AG04450 (cell line): Measurements from ENCODE around the gene APAF1. TPM values are rescaled to one million over a fixed set of nuclear protein-coding genes. Genes with fewer than 3 reads are reported as not detected.

Experiments used
- CTCF ChIA-PET: fragments of 300-600, 350-600 bp; formaldehyde crosslinking; extraction: SDS; loops from one replicate; lab custom pipeline; 2022; ENCODE audit warnings: antibody characterized with exemption, inconsistent platforms; lab: Charles Lee
- POLR2A ChIA-PET: fragments of 350-600 bp; formaldehyde crosslinking; extraction: SDS; loops from one replicate; lab custom pipeline; 2021; ENCODE audit warnings: antibody characterized with exemption, inconsistent platforms; lab: Yijun Ruan, JAX
- DNase-seq: peaks from one replicate; pipeline ENCODE4 v3.0.0-alpha.2; 2011; ENCODE audit warnings: low read depth, low spot score
- H3K27ac ChIP-seq: one replicate; pipeline ENCODE4 v1.5.1; 2012; ENCODE audit warnings: low read depth, low read length, control low read depth
- H3K27me3 ChIP-seq: one replicate; pipeline ENCODE4 v1.6.0; 2012; ENCODE audit warnings: low read length; ENCODE audit not compliant: control insufficient read depth, insufficient read depth
- H3K4me3 ChIP-seq: 2 replicates; pipeline ENCODE4 v1.5.1; 2011; ENCODE audit warnings: mild to moderate bottlenecking, low read depth, low read length, control low read depth
- H3K9me3 ChIP-seq: 2 replicates; pipeline ENCODE4 v1.5.1; 2012; ENCODE audit warnings: low read length; ENCODE audit not compliant: control insufficient read depth, insufficient read depth
- polyA plus RNA-seq: library from polyadenylated mRNA; depleted of rRNA; stranded (reverse); fragments of >200 nt; gene quantifications from 2 replicates; pipeline ENCODE4 v1.2.3, GENCODE V29; 2011
- TF ChIP-seq, protein P1 (sequence below): IDR thresholded peaks from 2 replicates; pipeline ENCODE4 v1.5.1; 2011; ENCODE audit warnings: low read depth, low read length, control low read depth, inconsistent platforms

APAF1 gene
- polyA plus RNA-seq, 1 experiment = 21.0 TPM

DNA sequence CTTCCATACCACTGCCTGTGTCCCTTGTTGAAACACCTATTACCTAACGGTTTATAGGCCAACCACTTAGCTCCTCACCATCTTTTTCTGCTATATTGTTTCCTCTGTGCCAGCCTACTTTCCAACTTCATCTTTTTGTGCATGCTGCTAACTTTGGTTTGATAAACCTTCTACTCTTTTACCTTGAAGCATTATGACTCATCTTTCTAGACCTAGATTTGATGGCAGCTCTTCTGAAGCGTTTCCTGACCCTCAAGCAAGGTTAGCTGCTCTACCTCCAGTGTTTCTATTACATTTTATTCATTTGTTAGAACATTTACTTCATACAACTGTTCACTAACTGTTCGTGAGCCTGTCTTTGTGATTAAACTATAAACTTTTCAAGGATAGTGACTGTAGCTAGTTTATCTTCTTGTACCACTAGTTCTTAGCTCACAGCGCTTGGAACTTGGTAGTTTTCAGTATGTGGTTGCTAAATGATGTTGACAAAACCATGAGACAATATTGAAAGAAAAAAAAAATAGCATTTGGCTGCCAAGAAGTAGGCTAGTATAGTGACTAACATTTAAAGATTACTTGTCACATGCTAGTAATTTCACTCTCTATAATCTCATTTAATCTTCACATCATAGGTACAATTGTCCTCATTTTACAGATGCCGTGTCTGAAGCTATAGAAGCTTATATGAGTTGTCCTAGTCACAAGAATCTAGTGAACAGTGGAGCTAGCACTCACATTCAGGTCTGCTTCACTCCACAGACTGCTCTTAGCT lies 79.5 kb downstream of the APAF1 start:
- CTCF ChIA-PET = interaction anchor here (0.6 to 2.8 kb wide), 10 partner anchors 10 to 319 kb away, joined by 3 to 26 read pairs (median 4); no protein-coding TSS in a partner anchor
- Histone ChIP-seq H3K9me3 (no peaks in the 10 kb centered on the region), H3K27me3 (no peaks in the 10 kb centered on the region), H3K27ac (no peak overlapping the region), H3K4me3 (no peak overlapping the region)
- POLR2A ChIA-PET = no interaction called here
- DNase-seq = no peak
- TF ChIP-seq, protein P1, sequence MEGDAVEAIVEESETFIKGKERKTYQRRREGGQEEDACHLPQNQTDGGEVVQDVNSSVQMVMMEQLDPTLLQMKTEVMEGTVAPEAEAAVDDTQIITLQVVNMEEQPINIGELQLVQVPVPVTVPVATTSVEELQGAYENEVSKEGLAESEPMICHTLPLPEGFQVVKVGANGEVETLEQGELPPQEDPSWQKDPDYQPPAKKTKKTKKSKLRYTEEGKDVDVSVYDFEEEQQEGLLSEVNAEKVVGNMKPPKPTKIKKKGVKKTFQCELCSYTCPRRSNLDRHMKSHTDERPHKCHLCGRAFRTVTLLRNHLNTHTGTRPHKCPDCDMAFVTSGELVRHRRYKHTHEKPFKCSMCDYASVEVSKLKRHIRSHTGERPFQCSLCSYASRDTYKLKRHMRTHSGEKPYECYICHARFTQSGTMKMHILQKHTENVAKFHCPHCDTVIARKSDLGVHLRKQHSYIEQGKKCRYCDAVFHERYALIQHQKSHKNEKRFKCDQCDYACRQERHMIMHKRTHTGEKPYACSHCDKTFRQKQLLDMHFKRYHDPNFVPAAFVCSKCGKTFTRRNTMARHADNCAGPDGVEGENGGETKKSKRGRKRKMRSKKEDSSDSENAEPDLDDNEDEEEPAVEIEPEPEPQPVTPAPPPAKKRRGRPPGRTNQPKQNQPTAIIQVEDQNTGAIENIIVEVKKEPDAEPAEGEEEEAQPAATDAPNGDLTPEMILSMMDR = no peak

DNA sequence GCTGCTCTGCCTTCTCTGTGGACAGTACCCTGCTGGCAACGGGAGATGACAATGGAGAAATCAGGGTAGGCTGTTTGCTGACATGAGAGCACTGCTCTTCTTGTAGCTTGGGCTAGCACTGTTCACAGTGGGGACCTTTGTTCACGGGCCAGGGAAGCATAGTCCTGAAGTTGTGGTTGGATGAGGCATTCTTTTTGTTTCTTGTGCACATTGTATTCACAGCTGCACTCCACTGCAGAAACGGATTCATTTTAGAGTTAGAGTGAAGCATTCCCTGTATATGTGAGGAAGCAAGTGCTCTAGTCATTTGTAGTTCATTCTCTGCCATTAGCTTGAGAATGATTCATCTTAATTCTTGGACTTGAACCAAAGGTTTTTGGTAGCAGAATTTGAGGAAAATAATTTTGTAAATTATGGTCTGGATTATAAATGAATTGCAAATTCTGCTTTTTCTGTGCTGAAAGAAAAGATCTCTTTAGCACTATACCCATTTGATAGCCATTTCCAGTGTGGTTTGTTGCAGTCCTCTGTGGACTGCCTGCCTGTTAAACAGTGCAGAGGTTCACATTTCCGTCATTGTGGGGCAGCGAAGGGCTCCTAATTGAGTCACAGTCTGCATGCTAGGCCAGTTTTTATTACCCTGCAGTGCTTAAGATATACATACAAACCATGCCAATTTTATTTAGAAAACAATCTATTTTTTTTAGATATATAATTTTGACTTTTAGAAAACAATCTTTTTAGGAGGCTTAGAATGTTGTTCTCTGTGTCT lies 80.6 kb downstream of the APAF1 start:
- POLR2A ChIA-PET = no interaction called here
- peak; percentile 39 for DNase-seq
- CTCF ChIA-PET = interaction anchor here (0.6 to 2.8 kb wide), 12 partner anchors 9 to 318 kb away, joined by 3 to 26 read pairs (median 4); no protein-coding TSS in a partner anchor
- Histone ChIP-seq H3K4me3 (no peak overlapping the region), H3K9me3 (no peaks in the 10 kb centered on the region), H3K27ac (peak overlapping the region; percentile 63), H3K27me3 (no peaks in the 10 kb centered on the region)
- TF ChIP-seq, protein P1 = peak; percentile 71

DNA sequence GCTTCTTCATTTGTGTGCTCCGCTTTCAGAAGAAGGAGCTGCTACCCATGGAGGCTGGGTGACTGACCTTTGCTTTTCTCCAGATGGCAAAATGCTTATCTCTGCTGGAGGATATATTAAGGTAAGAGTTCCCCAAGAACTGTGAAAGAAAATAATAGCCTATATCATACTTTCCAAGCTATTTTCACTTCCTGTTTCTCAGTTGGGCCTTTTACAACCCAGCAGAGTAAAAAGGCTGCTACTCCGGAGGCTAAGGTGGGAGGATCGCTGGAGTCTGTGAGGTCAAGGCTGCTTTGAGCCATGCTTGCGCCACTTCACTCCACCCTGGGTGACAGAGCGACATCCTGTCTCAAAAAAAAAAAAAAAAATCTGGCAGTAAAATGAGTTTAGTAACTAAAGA lies 82.1 kb downstream of the APAF1 start:
- no peaks in the 10 kb centered on the region for H3K27me3 ChIP-seq
- DNase-seq = no peak
- no peak overlapping the region for H3K4me3 ChIP-seq
- TF ChIP-seq, protein P1 = no peak
- H3K9me3 ChIP-seq = no peaks in the 10 kb centered on the region
- no peak overlapping the region for H3K27ac ChIP-seq
- CTCF ChIA-PET = interaction anchor here (0.8 to 4.5 kb wide), 4 partner anchors 9 to 271 kb away, joined by 3 to 27 read pairs (median 4); no protein-coding TSS in a partner anchor
- POLR2A ChIA-PET = interaction anchor here (0.7 kb wide), 1 partner anchor 16 kb away, joined by 3 read pairs; no protein-coding TSS in a partner anchor

DNA sequence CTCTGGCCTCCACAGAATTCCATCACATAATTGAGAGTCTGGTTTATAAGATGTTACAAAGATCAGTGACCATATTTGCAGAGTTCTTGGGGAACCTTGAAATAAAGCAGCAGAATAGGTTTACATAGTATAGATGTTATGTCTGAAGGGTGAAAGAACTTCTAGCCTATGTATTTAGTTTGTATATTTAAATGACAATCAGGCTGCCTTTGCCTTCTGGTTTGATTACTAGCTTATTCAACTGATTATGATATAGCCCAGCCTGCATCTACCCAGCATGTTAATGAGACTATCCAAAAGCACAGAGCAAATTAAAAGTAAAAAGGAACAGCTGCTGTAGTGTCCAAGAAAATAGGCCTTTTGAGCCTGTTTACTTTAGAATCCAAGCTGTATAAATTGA lies 85.3 kb downstream of the APAF1 start:
- TF ChIP-seq, protein P1 = no peak
- H3K4me3 ChIP-seq = no peak overlapping the region
- CTCF ChIA-PET = interaction anchor here (4.5 kb wide), 1 partner anchor 268 kb away, joined by 27 read pairs; no protein-coding TSS in a partner anchor
- DNase-seq = no peak
- H3K27me3 ChIP-seq = no peaks in the 10 kb centered on the region
- no peak overlapping the region for H3K27ac ChIP-seq
- POLR2A ChIA-PET = no interaction called here
- H3K9me3 ChIP-seq = no peaks in the 10 kb centered on the region
